ENCODE results near the gene SSBP4.

Gene SSBP4

GRCh38 chr19:18422530-18423191, 3.5 kb downstream of the SSBP4 start:
- DNase-seq = no peak

- DNase-seq = no peak
These were observed 4.2 kb downstream of the SSBP4 start for GRCh38 chr19:18423258-18424020.

- DNase-seq = no peak
These were observed 5.1 kb downstream of the SSBP4 start for GRCh38 chr19:18424122-18424889.

DNA sequence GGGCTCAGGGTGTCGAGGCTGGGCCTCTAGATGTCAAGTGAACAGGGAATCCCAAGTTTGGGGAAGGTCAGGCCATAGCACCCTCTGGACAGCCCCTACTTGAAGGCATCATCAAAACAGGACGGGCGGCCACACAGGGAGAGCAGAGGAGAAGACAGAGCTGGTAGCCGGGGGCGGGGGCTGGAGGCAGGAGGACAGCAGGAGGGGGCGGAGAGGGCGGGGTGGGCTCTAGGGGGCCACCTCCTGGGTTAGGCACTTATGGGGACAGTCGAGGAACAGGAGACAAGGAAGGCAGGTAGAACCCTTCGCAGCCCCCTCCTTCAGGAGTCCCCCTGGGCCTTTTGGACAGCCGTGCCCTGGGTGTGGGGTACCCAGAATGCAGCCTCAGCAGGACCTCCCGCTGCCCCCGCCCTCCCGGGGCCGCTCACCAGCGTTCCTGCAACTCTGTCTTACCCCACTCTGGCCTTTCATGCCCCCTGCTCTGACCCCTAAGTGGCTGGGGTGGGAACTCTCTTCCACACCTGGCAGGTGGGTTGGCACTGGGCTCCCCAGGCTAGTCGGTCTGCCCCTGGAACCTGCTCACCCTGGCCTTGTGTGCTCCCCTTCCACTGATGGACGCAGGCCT, 5.8 kb downstream of the SSBP4 start:
- DNase-seq = no peak

DNA sequence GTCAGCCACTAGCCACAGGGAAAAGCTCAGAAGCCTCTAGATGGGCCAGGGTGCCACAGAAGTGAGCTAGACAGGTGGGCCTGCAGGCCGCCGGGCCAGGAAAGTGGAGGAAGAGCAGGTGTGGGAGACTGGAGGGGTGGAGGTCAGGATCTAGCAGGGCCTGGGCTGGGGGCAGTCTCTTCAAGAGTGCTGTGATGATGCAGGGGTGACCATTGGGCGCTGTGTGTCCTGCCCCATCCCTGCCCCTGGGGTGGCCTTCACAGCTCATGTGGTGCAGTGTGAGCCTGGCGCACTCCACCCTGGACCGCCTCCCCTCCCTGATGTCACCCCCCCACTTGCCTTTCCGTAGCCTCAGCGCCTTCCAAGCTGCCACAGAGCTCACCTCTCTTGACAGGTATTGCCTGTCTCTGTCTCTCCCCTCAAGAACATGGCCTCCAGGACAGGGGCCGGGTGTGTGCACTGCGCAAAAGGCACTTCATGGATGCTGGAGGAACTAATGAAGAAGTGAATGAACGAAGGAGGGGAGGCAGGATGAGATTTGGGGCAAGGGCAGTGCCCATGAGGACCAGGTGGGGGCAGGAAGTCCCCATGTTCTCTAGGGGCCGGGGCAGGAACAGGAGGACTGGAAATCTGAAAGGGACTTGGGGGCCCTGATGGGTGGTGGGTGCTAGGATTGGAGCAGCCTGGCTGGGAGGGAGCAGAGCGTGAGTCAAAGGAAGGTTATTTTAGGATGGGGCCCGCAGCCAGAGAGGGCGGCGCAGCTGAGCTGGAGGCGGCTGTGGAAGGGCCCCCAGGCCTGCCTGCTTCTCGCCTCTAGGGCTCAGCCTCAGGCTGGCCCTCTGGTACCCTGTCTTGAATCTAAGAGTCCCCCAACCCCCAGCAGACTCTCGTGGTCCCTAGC, 6.6 kb downstream of the SSBP4 start:
- DNase-seq = no peak

GRCh38 chr19:18426416-18426767, 7.2 kb downstream of the SSBP4 start:
- DNase-seq = no peak

DNA sequence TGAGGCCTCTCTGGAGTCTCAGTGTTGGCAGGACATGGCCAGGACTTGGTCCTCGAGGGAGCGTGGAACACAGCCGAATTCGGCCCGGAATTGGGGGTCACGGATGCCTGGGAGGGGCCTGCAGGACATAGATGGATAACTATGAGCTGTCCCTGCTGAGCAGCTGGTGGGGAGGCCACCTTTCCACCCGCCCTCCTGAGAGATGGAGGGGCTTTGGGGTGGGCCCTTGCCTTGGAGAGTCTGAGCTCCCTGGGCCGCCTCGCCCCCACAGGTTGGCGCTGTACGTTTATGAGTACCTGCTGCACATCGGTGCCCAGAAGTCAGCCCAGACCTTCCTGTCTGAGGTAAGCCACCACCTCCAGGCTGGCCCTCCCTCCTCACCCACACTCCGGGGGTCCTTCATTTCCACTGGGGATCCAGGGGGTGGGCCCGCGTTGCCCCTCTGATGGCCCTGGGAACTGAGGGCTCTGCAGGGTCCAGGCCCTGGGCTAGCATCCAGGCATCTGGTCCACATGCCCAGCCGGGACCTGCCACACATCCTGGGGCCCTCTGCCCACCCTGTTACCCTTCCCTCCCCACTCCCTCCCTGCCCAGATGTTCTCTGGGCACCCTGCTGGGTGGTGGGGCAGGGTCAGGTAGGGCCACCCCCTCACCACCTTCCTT, 8.0 kb downstream of the SSBP4 start:
- DNase-seq = no peak

DNA sequence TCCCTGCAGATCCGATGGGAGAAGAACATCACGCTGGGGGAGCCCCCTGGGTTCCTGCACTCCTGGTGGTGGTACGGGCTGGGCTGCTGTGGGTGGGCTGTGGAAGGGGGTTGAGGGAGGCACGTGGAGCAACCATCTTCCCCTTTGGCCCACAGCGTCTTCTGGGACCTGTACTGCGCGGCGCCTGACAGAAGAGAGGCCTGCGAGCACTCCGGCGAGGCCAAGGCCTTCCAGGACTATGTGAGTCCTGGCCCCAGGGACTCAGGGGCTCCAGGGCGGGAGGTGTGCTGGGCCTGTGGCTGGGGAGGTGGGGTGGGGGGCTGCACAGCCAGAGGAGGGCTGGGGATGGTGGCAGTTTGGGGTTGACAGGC, 8.5 kb downstream of the SSBP4 start:
- DNase-seq = no peak

DNA sequence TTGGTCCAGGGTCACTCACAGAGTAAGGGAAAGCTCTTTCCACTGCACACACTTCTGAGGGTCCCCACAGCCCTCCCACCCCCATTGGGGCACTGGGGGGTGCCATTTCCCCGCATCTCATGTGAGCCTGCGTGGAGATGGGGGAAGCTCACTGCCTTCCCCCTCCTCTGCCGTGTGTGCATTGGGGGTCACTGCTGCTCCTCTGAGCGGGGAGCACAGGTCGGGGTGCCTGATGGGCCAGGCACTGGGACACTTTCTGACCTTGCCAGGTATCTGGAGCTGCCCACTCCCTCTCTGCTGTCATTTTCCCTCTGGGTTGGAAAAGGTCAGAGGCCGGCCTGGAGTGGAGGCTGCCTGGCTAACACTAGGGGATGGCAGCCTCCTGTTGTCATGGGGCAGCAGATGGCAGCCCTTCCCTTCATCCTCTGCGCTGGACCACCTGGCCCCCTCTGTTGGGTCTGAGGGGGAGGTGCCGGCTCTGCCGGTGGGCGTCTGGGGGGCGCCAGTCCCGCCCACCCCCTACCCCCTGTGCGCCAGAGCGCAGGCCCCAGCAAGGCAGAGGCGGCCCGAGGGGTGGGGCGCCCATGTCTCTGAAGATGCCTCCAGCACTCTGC, 9.1 kb downstream of the SSBP4 start:
- no peak for DNase-seq

DNA sequence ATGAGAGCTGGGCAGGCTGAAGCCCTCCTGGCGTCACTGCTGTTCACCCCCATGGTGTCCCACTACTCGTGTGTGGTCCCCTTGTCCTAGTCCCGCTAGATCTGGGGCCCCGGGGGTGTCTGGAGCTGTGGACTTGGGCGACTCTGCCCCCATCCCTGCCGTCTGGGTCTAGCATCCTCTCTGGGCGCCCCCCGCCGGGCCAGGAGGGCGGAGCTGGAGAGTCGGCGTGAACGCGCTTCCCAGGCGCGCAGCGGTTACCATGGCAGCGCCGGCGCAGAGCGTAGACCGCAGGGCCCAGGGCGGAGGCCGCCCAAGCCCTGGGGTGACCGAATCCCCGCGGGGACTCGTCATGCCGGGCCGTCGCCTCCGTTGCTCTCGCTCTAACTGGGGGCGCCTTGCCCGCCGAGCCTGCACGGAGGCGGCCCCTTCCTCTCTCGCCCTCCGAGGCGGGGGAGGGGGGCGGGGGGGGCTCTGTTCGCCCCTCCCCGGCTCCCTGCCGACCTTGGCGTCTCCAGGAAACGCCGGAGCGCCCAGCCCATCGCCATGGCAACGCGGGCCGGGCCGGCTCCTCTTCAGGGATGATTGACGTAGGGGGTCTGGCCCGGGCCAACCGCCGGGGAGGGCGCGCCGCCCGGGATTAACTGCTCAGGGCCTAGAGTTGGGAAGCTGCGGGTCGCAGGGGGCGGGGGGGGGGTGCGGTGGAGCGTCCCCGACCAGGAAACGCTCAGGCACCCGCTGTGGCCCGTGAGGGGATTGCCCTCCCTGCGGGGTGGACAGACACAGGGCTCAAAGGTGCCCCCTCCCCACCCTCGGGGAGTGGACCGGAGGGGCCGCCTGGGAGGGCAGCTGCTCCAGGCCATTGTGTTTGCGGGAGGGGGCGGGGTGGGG, 9.8 kb downstream of the SSBP4 start:
- DNase-seq = peak; percentile 75

GRCh38 chr19:18429717-18430416, 10.7 kb downstream of the SSBP4 start:
- DNase-seq = no peak

GRCh38 chr19:18430417-18431144, 11.4 kb downstream of the SSBP4 start:
- DNase-seq = no peak

DNA sequence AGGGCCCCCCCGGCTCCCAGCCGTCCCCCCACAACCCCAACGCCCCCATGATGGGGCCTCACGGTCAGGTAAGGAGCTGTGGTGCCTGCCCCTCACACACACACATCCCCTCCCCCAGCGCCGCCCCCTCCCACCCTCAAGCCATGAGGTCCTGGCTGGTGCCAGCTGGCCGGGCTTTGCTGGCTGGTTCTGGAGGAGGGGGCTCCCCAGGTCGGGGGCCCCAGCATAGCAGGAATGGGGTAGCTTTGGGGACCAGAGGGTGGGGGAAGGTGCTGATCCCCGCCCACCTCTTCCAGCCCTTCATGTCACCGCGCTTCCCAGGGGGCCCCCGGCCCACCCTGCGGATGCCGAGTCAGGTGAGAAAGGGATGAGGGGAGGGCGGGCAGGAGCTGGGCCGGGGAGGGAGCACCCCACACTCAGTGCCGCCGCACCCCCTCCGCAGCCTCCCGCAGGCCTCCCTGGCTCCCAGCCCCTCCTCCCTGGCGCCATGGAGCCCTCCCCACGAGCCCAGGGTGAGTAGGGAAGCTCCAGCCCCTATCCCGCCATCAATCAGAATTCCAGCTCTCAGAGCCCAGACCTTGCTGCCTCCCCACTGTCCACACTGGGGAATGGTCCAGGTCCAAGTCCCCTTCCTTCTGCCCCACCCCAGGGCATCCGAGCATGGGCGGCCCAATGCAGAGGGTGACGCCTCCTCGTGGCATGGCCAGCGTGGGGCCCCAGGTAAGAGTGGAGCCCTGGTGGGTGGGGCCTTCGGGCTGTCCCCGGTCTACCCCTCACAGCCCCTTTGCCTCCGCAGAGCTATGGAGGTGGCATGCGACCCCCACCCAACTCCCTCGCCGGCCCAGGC, 12.4 kb downstream of the SSBP4 start:
- DNase-seq = no peak

GRCh38 chr19:18432275-18433014, 13.2 kb downstream of the SSBP4 start:
- DNase-seq = no peak

DNA sequence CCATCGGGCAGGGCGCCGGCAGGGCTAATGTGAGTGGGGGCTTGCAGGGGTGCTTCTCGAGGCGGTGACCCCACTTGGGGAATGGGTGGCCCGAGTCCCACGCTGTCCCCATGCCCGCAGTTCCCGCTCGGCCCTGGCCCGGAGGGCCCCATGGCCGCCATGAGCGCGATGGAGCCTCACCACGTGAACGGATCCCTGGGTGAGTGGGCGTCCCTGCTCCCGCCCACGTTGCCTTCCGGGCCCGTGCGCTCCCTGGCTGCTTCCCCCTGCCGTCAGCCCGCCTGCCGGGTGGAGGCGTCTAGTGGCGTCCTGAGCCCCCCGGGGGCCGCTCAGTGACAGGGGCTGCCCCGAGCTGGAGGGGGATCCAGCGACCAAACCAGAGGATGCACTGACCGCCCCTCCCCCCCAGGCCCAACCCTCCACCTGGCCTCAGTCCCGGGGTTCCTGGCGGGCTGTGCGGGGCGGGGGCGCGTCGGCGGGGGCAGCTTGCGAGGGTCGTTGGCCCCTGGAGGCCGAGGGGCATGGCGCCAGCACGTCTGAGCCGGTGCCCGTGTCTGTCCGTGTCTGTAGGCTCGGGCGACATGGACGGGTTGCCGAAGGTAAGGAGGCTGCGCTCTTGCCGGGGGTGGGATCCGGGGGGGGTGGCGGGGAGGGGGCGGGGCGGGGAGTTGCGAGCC, 14.0 kb downstream of the SSBP4 start:
- DNase-seq = no peak

DNA sequence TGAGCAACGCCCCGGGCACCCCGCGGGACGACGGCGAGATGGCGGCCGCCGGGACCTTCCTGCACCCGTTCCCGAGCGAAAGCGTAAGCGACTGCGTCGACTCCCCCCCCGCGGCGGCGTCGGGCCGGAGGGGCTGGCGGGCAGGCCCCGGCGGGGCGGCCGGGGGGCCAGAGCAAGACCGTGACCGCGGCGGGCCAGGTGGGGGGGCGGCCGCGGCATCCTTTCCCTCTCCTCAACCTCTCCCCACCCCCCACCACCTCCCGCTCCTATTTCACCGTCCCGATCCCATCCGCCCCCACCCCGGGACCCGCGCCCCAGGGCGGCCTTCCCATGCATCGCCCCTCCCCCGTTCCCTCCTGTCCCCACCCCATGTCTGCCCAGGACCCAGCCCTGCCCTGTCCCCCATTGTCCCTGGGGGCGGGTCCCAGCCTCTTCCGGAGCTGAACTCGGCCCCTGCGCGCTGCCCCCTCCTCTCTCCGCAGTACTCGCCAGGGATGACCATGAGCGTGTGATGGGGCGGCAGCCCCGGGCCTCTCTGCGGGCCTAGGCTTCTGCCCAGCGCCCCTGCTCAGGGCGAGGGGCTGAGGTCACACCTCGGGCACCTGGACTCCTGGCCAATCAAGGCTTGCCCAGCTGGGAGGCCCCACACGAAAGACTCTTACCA, 14.7 kb downstream of the SSBP4 start:
- DNase-seq = no peak

All from stimulated activated CD4-positive, alpha-beta T cell treated with anti-CD3 and anti-CD28 coated beads, Interleukin-4, amount 100 ng/mL, for 24 hours (primary cell).